Activated CD4-positive, alpha-beta T cell treated with anti-CD3 and anti-CD28 coated beads, Interleukin-2, amount 50 U/mL, for 1 hour (primary cell): Measurements from ENCODE around the gene PHC2.

Experiments
- DNase-seq: peaks from one replicate; pipeline ENCODE4 v3.0.0-alpha.2; 2020

PHC2 gene, protein sequence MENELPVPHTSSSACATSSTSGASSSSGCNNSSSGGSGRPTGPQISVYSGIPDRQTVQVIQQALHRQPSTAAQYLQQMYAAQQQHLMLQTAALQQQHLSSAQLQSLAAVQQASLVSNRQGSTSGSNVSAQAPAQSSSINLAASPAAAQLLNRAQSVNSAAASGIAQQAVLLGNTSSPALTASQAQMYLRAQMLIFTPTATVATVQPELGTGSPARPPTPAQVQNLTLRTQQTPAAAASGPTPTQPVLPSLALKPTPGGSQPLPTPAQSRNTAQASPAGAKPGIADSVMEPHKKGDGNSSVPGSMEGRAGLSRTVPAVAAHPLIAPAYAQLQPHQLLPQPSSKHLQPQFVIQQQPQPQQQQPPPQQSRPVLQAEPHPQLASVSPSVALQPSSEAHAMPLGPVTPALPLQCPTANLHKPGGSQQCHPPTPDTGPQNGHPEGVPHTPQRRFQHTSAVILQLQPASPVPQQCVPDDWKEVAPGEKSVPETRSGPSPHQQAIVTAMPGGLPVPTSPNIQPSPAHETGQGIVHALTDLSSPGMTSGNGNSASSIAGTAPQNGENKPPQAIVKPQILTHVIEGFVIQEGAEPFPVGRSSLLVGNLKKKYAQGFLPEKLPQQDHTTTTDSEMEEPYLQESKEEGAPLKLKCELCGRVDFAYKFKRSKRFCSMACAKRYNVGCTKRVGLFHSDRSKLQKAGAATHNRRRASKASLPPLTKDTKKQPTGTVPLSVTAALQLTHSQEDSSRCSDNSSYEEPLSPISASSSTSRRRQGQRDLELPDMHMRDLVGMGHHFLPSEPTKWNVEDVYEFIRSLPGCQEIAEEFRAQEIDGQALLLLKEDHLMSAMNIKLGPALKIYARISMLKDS

DNA sequence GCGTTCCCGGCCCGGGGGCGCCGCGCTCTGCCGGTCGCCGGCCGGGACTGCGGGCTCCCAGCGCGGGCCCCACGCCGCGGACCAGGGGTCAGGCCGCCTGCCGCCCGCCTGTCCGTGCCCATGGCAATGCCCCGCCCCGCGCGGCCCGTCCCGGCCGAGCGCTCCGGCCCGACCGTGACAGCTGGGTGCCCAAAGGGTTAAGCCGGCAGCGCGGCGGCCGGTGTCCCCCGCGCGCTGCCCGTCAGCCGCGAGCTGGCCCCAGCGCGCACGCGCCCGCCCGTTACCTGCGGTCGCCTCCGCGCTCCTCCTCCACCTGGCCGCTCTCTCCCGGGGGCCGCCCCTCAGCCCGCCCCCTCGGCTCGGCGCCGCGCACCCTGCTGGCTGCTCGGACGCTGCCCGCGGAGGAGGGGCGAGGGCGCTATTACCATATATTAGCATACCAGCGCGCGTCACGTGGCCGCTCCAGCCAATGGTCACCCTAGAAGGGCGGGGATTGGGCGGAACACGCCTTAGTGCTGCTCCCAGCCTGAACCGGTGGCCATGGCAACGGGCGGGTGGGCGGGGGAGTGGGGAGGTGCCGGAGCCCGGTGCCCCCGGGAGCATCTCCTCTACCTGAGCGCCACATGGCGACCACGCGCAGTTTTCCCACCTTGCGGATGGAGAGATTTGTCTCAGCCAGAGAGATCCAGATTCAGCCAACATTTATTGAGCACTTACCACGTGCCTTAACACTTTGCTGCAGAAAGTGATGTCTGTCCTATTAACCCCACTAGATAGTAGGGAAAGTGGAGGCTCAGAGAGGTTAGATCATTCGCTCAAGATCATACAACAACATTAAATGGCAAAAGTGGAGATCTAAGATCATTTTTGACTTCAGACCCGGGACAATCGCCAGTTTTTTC, at the start of gene PHC2:
Gene PHC2, minus strand, starts transcription at position 404 of the 902 bp plus-strand sequence. CDS start 55,556 bp downstream, outside the sequence.
- peak; percentile 91 for DNase-seq

DNA sequence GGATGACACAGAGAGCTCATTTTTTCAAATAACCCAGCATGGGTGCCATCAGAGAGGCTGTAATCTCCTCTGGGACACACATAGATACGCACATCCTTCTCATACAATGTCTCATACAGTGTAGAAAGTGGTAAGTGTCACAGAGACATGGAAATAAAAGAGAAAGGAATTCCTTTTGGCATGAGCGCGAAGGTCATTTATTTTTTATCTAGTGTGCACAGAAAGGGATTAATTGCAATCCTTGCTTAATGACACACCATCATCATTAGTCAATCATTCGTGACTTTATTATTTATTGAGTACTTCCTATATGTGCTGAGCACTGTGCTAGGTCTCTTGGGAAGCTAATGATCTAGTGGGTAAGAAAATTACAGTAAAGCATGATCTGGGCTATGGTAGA, 46.6 kb upstream of the PHC2 start:
- no peak for DNase-seq

DNA sequence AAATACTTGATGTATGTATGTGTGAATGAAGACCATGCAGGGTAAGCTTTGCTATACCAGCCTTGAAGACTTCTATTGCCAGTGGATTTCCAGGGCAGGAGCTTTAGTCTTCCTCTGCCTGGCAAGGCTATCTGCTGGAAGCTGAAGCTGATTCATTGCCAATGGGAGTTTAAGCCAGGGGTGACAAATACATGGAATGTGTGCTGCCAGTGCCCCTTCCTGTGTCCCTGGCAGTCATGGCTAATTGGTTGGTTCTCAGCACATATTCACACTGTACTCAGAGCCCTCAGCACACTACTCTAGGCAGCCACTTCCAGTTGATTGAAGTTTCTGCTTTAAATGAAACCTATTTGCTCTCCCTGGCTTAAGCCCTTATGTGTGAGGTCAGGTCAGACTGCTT, 43.0 kb upstream of the PHC2 start:
- no peak for DNase-seq

DNA sequence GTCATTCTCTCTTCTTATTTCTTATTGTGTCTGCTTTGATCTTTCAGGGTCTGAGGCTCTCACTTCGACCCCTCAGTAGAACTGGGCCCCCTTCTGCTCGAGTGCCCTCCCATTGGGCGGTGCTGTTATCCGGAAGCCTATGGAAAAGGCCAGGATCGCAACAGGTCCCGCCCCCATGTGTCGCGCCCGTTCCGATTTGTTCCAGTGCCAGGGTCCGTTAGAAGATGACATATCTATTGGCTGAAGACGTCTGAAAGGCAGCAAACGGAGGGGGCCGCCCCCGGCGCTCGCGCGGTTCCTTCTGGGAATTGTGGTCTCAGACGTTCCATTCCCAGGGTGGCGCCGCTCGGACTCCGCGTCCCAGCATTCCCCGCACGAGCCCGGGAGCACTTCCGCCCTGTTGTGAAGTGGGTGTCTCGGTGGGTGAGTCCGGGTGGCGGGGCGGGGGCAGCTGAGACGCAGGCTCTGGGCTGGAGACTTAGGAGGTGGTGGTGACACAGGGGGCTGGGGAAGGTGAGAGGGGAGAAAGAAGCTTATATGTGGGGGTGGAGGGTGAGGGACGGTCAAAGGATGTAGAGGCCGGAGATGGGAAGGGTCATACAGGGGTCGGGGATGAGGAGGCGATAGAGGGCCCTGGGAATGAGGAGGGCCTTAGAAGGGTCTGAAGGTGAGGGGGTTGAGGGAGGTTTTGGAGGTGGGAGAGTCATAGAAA, 41.5 kb upstream of the PHC2 start, which contains the start of gene ZSCAN20:
Gene ZSCAN20, plus strand, starts transcription at position 377 of the 712 bp plus-strand sequence. CDS start 6,644 bp downstream, outside the sequence.
- DNase-seq: peak; percentile 77

DNA sequence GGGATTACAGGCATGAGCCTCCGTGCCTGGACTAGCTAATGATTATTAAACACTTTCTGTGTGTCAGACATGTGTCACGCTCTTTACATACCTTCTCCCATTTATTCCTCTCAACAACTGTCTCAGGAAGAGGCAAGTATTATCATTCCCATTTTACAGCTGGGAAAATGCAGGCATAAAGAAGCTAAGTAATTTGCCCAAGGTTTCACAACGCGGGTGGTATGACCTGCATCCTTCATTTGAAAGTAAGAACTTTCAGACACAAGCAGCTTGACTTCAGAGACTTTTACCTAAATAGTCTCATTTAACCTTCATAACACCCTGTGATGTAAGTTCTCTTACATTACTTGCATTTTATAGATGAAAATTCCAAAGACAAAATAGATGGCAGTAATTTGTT, 40.5 kb upstream of the PHC2 start:
- no peak for DNase-seq

DNA sequence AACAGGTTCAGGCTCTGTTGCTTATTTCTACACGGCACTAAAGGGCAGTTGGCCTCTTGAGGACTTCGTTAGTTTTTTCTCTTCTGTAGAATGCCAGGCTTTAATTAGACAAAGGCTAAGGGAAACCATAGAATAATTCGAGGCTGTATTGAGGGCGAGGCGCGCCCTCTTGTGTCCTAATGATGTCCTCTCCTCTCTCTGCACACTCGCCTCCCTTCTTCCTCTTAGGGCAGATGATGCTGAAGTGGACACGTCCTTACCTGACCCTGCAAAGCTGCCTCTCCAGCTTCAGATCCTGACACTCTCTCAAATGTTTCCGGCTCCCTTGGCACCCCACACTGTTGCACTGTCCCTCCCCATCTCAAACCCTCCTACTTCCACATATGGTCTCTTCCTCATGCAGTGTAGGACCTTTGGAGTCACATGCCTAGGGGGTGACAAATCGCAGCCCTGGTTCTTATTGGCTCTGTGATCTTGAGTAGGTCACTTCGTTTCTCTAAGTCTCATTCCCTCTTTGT, 39.7 kb upstream of the PHC2 start:
- peak; percentile 57 for DNase-seq

DNA sequence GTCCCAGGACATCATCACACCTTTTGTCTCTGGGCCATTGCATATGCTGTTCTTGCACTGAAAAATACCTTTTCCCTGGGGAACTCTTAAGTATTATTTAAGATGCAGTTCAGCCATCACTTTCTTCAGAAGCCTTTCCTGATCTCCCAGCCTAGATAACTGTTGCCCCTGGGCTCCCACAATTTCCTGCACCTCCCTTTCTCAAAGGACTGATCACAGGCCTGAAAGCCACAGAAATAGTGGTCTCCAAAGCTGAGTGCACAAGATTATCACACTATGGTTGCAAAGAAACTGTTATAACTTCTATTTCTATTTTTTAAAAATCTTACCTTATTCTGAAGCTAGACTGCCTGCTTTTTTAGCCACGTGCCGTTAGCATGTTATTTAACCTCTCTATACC, 38.8 kb upstream of the PHC2 start:
- DNase-seq: no peak

DNA sequence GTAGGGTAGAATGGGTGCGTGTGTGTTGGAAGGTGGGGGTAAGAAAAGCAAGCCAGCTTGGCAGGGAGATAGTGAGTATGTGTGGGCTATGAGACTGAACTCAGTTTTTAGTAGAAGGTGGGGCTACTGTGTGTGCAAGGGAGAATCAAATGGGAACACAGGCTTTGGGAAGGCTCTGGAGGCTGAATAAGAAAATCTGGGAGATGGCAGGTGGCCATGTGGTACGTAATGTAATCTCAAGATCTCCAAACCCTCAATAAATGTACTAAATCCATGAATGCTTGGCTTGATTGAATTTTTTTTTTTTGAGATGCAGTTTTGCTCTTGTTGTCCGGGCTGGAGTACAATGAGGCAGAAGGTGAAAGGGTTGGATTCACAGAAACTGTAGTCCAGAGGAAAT, 38.1 kb upstream of the PHC2 start:
- no peak for DNase-seq

DNA sequence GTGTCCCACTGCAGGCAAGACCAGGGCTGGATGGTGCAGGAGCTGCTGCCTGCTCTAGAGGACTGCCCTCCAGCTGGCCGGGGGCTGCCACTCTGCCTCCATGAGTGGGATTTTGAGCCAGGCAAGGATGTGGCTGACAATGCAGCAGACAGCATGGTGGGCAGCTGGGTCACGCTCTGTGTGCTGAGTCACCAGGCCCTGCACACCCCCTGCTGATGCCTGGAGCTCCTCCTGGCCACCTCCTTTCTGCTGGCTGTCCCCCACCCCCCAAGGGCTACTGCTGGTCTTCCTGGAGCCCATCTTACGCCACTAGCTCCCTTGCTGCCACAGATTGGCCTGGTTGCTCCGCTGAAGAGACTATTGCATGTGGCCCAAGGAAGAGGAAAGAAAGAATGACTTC, 37.6 kb upstream of the PHC2 start:
- no peak for DNase-seq

DNA sequence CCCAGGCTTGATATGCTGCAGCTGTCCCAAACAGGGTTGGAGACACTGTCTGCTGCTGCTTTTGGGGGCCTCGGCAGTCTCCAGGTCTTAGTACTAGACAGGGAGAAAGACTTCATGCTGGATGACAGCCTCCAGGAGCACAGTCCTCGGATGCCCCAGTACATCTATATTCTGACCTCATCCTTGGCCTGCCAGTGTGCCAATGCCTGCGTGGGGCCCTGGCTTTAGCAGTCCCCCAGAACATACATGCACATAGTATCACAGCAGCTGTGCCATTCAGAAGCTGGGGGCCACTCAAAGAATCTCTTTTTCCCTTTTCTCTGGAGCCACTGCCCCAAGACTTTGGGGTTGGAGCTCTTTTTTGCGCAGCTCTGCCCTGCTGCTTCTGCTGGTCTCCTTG, 37.1 kb upstream of the PHC2 start:
- no peak for DNase-seq

DNA sequence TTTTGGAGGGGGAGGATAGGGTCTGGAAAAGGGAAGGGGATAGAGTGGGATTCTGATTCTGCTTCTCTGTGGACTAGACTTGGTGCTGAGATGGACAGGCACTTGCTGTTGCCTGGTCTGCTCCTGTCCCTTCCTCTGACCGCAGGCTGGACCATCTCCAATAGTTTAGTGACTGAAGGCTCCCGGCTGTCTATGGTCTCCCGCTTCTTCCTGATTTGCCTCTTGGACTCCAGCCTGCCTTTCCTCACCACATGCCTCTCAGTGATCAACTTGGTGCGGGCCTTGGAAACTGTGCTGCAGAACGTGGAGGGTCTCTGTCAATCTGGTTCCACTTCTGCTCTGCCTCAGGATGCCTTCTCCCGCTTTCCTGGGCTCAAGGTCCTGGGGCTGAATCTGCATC, 35.3 kb upstream of the PHC2 start:
- DNase-seq: no peak

DNA sequence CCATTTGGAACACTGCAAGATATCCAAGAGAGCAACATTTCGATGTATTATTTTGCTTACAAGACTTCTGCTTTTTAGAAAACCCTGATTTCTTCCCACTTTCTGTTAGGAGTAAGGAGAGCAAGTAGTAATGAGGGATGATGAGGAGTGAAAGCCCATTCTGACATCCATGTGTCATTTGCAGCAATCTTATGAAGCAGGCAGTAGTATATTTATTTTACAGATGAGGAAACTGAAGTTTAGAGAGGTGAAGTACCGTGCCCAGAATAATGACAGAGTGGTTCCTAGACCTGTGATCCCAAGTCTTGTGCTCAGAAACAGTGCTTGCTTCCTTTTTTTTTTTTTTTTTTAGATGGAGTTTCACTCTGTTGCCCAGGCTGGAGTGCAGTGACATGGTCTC, 34.4 kb upstream of the PHC2 start:
- DNase-seq: no peak

DNA sequence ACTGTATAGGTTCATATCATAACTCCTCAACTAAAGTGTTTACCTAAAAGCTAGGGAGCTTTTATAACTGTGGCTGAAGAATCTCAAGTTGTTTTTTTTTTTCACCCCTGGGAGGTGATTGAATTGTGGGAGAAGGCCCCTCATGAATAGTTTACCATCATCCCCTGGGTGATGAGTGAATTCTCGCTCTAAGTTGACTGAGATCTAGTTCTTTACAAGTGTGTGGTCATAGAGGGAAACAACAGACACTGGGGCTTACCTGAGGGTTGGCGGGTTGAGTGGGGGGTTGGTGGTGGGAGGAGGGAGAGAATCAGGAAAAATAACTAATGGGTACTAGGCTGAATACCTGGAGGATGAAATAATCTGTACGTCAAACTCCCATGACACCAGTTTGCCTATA, 33.7 kb upstream of the PHC2 start:
- DNase-seq: no peak

DNA sequence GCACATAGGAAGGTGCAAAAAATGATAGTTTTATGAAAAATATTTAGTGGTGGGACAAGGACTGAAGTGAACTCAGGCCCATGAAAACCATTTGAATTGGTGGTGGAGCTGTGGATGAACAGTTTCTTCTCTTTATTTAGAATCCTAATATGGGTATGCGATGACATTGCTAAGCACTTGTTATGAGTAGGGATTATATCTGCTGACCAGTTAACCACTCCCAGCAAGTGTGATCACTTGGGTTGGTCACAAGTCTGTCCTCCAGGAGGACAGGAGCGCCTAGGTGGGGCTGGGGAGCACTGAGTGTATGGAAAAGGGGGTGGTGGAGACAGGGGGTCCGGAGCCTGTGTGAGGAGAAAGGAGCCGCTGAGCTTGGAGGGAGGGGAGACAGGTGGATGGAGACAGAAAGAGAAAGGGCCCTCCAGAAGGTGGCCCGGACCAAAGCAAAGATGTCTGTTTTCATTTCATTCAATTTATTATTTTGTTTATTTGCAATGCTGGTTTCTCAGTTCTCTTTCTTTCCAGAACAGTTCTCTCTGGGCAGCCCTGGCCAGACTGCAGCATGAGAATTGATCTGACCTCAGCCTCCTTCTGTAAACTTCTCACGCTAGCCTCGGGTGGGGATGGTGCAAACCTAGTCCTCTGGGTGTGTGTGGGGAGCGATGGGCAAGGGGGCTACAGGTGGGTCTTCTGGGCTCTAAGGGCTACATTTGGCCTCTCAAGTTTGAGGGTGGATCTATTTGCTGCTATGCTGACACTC, 31.7 kb upstream of the PHC2 start:
- no peak for DNase-seq

DNA sequence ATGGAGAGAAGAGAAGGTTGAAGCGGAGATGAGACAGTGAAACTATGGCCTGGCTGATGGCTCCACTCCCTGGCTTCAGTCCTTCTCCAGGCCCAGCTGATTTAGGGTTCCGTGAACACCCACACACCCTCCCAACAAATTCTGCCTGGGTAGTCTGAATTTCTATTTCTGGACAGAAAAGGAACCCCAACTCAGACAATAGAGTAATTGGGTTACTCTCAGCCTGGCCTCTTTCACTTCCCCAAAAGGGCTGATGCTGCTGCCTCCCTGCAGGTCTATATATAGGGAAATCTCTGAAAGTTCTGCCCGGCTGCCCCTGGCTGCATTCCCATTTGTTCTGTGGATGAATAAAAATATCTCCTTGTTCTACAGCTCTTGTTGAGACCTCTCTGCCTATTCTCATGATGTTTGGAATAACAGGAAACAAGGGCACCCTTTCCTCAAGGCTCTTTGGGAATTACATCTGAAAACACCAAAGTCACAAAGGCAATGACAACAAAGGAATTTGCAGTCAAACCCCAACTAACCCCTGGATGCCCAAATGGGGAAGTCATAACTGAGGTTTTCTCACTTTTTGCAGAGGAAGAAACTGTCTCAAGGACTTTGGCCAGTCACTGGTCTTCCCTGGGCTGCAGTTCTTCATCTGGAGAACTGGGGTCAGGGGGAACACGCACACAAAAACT, 30.2 kb upstream of the PHC2 start:
- no peak for DNase-seq

DNA sequence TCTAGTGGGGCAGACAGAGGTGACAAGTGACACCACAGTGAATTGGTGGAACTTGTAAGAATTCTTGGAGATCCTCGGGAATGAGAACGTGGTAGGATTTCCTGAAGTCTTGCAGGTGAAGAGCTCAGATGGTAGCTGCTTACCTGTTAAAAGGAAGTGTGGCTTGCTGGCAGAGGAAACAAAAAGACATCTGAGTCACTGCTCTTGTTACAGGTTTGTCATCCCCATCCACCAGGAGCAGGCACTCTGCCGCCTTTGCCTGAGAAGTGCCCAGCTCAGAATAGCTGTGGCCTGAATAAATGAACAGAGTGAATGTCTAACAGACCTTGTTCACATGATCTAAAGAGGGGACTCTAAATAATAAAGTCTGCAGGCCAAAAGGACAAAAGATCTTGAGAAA, 29.2 kb upstream of the PHC2 start:
- DNase-seq: no peak

DNA sequence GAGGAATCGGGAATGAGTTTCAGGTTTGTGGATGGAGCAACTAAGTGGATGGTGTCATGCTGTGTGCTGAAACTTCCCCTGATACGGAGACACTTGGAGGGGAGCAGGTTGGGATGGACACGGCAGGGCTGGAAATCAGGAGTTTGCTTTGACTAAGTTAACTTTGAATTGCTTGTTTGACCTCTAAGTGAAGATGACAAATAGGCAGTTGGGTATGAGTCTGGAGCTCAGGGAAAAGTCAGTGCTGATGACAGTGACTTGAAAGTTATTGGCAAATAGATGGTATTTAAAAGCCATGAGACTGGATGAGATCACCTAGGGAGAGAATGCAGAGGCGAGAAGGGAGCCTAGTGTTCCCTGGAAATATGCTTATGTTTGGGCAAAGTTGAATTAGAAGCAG, 28.8 kb upstream of the PHC2 start:
- DNase-seq: no peak

DNA sequence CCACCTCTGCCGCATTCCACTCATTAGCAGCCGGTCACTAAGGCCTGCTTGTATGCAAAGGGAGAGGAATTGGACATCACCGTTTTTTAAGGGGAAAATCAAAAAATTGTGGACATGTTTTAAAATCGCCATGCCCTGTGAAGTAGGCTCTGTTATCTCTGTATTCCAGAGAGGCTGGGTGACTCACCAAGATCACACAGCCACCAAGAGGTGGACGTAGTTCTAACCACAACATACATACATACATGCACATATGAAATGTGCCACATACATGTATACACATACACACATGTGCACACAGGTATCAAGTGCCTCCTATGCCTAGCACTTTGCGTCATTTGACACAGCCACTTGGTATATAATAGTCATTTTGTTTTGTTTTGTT, 25.6 kb upstream of the PHC2 start:
- DNase-seq: no peak

DNA sequence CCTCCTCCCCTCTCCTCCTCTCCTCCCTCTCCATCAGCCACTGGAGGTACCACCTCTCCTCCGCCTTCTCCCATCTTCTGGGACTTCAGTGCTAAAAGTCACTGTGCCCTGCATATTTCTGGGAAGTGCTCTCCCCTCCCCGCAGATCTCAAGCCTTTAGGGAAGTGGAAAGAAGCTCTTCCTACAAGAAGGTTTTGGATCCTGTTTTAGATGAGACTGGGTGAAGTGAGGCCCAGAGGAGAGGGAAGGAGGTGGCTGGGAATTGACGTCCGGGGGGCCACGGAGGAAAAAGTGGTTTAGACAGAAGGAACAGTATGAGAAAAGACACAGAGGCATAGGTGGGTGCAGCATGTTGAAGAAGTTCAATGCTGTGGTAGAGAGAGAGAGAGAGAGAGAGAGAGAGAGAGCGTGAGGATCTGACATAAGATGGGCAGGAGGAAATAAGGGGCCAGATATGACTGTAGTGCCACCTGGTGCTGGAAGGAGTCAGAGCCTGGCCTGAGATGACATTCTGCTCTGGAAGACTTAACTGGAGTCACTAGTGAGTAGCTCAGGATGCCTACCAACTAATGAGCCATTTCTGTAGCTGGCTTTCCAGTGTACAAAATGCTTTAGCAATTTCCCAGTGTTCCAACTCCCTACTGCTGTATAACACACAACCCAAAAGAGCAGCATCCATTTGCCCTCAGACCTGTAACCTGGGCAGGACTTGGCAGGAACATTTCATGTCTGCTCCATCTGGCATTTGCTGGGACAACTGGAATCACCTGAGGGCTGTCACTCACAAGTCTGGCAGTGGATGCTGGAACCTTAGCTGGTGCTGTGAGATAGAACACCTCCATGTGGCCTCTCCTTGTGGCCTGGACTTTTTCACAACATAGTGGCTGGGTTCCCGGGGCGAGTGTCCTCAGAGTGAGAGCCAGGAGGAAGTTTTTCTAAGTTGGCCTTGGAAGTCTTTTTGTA, 24.9 kb upstream of the PHC2 start:
- peak; percentile 22 for DNase-seq
